NCI-H2029 treated with DMSO at 0.1 percent for 48 hours (cell line): ENCODE results near the gene ARHGAP24.

ENCODE experiments used
- DNase-seq: peaks from one replicate; lab custom pipeline; 2025; lab: John Stamatoyannopoulos, UW

The ARHGAP24 gene

DNA sequence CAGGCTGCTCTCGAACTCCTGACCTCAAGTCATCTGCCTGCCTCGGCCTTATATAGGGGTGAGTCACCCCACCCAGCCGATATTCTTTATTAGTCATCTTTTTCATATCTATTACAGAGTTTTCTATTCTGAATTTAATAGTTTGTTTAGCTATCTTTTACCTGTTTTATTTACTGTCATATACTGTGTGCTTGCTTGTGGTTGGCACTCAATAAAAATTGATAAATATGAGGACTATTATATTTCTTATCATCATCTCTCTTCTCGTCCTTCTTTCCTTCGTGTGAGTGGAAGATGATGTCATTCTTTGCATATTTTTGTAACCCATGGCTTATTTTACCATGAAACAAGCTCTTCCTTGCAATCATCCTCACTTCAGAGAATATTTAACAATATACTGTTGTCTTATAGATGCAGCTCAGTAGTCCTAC, 265.5 kb downstream of the ARHGAP24 start:
- no peak for DNase-seq

DNA sequence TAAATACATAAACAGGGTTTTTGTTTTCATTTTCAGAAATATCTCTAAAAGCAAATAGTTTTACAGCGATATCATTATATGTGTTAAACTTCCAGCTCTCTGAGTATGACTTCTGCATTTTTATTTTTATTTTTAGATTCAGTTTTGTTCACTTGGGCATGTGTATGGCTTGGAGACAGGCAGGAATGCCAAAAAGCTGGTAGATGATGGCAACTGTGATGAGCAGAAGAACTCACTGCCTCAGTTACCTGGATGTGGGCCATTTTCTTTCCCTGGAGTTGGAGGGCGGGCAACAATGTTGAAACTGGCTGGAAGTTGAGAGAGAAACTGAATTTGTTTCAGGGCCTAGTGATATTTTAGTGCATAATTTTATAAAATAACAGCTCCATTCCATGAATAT, 266.4 kb downstream of the ARHGAP24 start:
- DNase-seq: no peak

- peak; percentile 89 for DNase-seq
Measured at GRCh38 chr4:85741921-85742591, 267.1 kb downstream of the ARHGAP24 start.

- no peak for DNase-seq
Measured at GRCh38 chr4:85744950-85745349, 270.0 kb downstream of the ARHGAP24 start.

GRCh38 chr4:85745939-85746338, 271.0 kb downstream of the ARHGAP24 start:
- no peak for DNase-seq

DNA sequence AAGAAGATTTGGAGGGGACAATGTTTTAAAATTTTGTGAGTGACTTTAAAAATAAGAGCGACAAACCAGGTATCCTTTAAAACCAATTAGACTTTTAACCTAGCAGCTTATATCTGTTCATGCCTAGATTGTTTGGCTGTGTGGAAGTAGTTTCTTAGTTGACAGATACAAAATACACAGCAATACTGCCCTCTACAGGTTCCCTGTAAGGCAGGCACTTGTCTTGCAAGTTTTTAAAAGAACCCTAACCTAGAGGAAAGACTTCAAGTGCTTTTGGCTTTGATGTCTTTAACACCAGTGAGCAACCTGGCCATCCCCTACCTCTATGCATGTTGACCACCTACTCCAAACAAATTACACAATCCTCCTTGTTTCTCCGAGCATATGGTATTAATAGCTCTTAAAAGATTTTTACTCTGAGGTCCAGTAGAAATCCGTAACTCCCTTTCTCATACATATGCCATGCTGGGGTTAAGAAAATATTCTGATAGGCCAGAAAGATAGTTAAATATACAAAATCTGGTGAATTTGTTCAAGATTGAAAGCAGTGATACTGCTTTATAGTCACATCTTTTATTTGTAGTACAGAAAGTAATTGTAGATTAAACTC, 273.0 kb downstream of the ARHGAP24 start:
- peak; percentile 85 for DNase-seq

GRCh38 chr4:85748654-85749053, 273.7 kb downstream of the ARHGAP24 start:
- DNase-seq: no peak

GRCh38 chr4:85751866-85752265, 276.9 kb downstream of the ARHGAP24 start:
- no peak for DNase-seq

DNA sequence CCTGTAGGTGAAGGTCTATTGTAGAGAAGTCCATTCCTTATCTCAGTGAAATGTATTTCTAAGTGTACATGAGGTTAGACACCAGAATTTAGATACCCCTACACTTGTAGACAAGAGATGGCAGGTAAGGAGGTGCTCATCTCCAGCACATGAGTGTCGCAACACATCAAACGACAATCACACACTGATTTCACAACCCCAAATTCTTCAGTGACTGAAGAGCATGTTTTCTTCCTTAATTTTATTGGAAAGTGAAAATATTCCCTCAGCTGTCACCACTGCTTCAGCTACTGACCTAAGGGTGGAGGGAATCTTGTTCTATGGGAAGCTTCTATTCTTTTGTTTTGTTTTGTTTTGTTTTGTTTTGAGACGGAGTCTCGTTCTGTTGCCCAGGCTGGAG, 280.3 kb downstream of the ARHGAP24 start:
- no peak for DNase-seq

DNA sequence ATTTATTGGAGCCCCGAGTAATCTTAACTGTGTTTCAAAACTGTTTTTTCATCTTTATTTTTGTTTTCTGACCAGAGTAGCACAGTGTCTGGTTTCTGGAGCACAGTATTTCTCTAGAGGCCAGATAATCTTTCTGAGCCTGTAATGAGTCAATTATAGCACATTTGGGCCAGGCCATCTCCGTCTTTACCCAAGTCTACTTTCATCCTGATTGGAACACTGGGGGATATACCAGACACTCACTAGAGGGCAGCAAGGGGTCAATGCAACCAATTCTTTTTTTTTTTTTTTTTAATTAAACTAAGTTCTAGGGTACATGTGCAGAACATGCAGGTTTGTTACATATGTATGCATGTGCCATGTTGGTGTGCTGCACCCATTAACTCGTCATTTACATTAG, 282.0 kb downstream of the ARHGAP24 start:
- DNase-seq: no peak

GRCh38 chr4:85759388-85759787, 284.4 kb downstream of the ARHGAP24 start:
- no peak for DNase-seq

DNA sequence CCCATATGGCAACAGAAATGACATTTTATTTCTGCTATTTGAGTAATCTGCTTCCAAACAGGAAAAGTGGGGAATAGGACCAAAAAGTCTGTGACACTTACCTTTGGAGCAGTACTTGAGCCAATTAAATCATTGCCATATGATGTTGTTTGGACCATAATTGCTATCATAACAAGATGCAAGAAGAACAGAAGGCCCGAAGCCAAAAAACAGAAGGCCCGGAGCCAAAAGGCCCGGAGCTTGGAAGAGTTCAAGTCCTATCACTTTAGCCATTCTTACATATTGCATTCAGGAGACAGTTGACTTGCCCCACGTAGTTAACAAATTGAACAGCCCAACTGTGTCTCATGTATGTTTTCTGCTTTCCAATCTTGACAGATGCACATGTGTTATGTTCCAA, 285.6 kb downstream of the ARHGAP24 start:
- no peak for DNase-seq

GRCh38 chr4:85761803-85762528, 287.0 kb downstream of the ARHGAP24 start:
- no peak for DNase-seq

DNA sequence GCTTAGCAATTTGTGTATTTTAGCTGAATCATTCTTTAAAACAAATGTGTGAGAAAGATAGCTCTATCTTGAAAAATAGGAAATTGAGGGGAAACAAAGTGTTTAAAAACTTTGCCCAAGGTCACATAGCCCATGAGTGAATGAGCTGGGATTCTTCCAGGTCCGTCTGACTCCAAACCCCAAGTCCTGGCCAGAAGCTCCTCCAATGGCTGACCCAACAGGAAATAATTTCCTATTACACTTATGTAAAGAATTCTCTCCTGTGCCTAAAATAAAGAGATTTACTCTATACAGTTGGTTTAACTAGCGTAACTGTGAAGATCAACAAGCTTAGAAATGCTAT, 287.6 kb downstream of the ARHGAP24 start:
- DNase-seq: no peak

GRCh38 chr4:85763202-85763601, 288.3 kb downstream of the ARHGAP24 start:
- no peak for DNase-seq

GRCh38 chr4:85767649-85768048, 292.7 kb downstream of the ARHGAP24 start:
- no peak for DNase-seq

DNA sequence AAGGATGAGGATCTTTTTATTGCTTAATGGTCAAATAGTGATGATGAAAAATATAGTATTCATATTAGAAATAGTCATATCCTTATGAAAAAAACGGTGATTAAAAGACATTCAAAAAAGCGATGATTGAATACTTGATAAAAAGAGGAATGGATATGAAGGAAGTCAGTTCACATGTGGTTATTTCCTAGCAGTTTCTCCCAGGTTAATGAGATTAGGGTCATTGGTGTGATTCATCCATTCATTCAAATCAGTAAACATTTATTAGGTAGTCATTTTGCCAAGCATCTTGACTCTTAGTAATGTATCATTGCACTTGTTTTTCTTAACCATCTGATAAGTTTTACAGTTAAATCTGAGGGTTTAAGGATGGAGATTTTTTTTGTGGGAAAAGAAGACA, 294.1 kb downstream of the ARHGAP24 start:
- no peak for DNase-seq

DNA sequence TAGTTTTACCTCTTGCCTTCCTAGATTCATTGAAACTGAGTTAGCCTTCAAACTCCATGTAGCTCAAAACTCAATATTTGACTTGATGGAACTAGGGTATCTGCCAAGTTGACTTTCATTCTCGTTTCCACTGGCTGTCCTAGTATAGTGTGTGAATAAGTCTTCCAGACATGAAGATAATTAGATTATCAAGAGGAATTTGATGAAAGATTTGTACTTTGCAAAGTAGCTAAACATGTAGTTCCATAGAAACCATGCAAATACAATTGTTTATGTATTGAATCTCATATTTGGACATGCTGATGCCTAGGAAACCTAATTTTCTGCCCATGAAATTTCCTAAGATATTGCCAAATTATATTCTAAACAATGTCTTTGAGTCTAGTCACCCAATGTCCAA, 297.5 kb downstream of the ARHGAP24 start:
- DNase-seq: no peak

- DNase-seq: no peak
Measured at GRCh38 chr4:85773372-85773771, 298.4 kb downstream of the ARHGAP24 start.

DNA sequence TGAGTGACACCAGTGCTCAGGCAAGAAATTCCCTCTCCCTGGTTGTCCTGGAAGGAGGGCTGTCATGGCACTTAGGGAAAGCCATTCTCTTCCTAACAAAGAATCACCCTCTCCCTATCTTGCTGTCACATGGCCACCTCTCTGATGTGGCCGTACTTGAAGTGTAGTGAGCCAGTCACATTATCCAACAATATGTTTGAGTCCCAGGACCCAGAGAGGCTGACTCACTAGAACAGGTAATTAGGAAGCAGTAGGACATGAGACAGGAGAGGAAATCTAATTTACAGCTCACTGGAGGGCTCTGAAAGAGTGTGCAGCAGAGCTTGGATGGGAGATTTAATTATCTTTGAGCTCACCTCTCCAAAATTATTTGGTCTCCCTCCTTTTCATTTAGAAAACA, 299.1 kb downstream of the ARHGAP24 start:
- DNase-seq: no peak

GRCh38 chr4:85774489-85774888, 299.5 kb downstream of the ARHGAP24 start:
- no peak for DNase-seq

DNA sequence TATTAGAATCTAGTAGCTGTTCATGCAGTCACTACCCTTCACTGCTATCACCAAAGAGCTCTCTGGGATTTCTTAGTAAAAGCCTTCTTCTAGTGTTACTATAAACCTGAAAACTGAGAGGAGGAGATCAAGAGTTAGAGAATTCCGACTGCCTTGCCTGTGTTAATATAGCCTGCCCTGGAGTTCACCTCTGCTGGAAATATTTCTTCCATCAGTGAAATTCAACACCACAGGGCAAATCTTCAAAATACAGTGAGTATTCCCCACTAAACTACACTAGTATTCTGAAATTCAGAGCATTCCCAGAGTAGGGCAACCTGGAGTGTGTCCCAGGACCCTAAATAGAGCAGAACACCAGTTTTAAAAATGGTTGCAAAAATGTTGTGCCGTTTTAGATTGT, 301.1 kb downstream of the ARHGAP24 start:
- DNase-seq: no peak

DNA sequence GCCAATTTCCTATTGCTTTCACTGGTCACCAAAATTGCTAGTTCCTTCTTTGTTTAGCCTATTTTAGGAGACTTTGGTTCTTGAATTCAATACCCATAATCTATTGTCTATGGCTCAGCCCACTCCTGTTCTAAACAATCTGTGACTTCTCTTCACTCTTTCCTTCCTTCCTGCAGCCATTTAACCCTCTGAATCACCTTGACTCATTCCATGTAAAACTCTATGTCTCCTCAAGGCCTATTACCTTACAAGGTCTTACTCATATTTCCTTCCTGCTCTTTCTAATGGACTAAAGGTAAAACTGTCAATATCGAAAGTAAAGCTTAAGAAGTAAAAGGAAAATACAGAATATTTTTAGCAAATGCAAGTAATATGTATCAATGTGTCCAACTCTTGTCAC, 301.6 kb downstream of the ARHGAP24 start:
- DNase-seq: no peak
